GM12878 (cell line): Measurements from ENCODE around the gene SESN3. TPM values are rescaled to one million over a fixed set of nuclear protein-coding genes. Genes with fewer than 3 reads are reported as not detected.

Source experiments
- ATAC-seq: fragments of 200-7000 bp; cut with Tn5 transposase; 3 replicates; pipeline ENCODE4 v1.9.1; 2020; ENCODE audit warnings: mild to moderate bottlenecking, moderate library complexity
- BruUV-seq: library from RNA; stranded (reverse); fragments of 400-500 nt; replicated peaks from 2 replicates; lab custom pipeline; 2021; lab: Mats Ljungman, UMichigan
- CTCF ChIA-PET: fragments of 300-600 bp; sonication (Branson Sonifier 250); formaldehyde crosslinking; extraction: SDS; loops from one replicate; lab custom pipeline; 2021; ENCODE audit warnings: inconsistent platforms; lab: Yijun Ruan, JAX
- POLR2A ChIA-PET: fragments of 350-600 bp; formaldehyde crosslinking; extraction: SDS; loops from one replicate; lab custom pipeline; 2021; ENCODE audit warnings: inconsistent platforms; lab: Charles Lee
- RAD21 ChIA-PET: fragments of 300-600 bp; sonication (Branson Sonifier 250); formaldehyde crosslinking; loops from one replicate; lab custom pipeline; 2023; ENCODE audit warnings: antibody characterized with exemption; ENCODE audit not compliant: unreplicated experiment; lab: Charles Lee
- SMC1A ChIA-PET: fragments of 300-600 bp; sonication (Branson Sonifier 250); formaldehyde crosslinking; loops from one replicate; lab custom pipeline; 2023; ENCODE audit not compliant: unreplicated experiment, uncharacterized antibody; lab: Charles Lee
- DNase-seq: peaks from one replicate; pipeline ENCODE4 v3.0.0-alpha.2; 2011; ENCODE audit warnings: low read depth, low spot score
- FAIRE-seq: peaks from 3 replicates; lab custom pipeline; 2011; peaks lifted over from hg19 to GRCh38; lab: Jason Lieb, UNC
- H2AFZ ChIP-seq: 2 replicates; pipeline ENCODE4 v1.6.0; 2011; ENCODE audit warnings: low read depth, low read length, control low read depth; ENCODE audit not compliant: control insufficient read depth
- H3K27ac ChIP-seq: 2 replicates; pipeline ENCODE4 v1.5.1; 2011; ENCODE audit warnings: control low read depth; ENCODE audit not compliant: control insufficient read depth, insufficient read depth
- H3K27me3 ChIP-seq, 2 experiments: replicated peaks in 1 of 2; 2 replicates each; pipeline versions ENCODE4 v1.6.0 to v1.6.1; 2011; ENCODE audit warnings: low read length in 1 of 2; ENCODE audit not compliant: control insufficient read depth in 2 of 2, insufficient read depth in 2 of 2
- H3K36me3 ChIP-seq, 2 experiments: 2 replicates each; pipeline ENCODE4 v1.5.1; 2011; ENCODE audit warnings: low read length in 1 of 2; ENCODE audit not compliant: control insufficient read depth in 2 of 2, insufficient read depth in 2 of 2
- H3K4me1 ChIP-seq: 2 replicates; pipeline ENCODE4 v1.6.1; 2011; ENCODE audit warnings: mild to moderate bottlenecking, low read length, moderate library complexity, mixed read lengths; ENCODE audit not compliant: control insufficient read depth, insufficient read depth
- H3K4me2 ChIP-seq: 2 replicates; pipeline ENCODE4 v1.6.0; 2011; ENCODE audit warnings: control low read depth; ENCODE audit not compliant: control insufficient read depth, insufficient read depth
- H3K4me3 ChIP-seq: fragments of 200-600 bp; sonication (generic); 2 replicates; pipeline ENCODE4 v1.5.1; 2016
- H3K79me2 ChIP-seq: 2 replicates; pipeline ENCODE4 v1.6.0; 2011; ENCODE audit warnings: low read length; ENCODE audit not compliant: control insufficient read depth, insufficient read depth
- H3K9ac ChIP-seq: 2 replicates; pipeline ENCODE4 v1.8.0; 2011; ENCODE audit warnings: low read length, control low read depth, mixed read lengths; ENCODE audit not compliant: control insufficient read depth, insufficient read depth
- H3K9me3 ChIP-seq: replicated peaks from 3 replicates; pipeline ENCODE4 v1.5.1; 2011; ENCODE audit warnings: mild to moderate bottlenecking, low read length; ENCODE audit not compliant: control insufficient read depth, insufficient read depth
- H4K20me1 ChIP-seq: 2 replicates; pipeline ENCODE4 v1.6.0; 2011; ENCODE audit not compliant: control insufficient read depth, insufficient read depth
- CREB1 ChIP-seq: IDR thresholded peaks from 2 replicates; pipeline ENCODE4 v1.6.1; 2012; ENCODE audit warnings: low read depth, mild to moderate bottlenecking, inconsistent platforms
- EP300 ChIP-seq, 2 experiments: fragments of 150-350 bp in 1 of 2; IDR thresholded peaks; 2 replicates each; pipeline ENCODE4 v1.6.1; 2011 to 2012; ENCODE audit warnings: low read depth in 2 of 2, low read length in 2 of 2, borderline replicate concordance in 1 of 2, improper control_type of control experiment in 1 of 2, inconsistent platforms in 1 of 2; ENCODE audit not compliant: control insufficient read depth in 1 of 2
- ETV6 ChIP-seq, 2 experiments: fragments of 450-650 bp in 1 of 2; IDR thresholded peaks in 1 of 2; conservative IDR thresholded peaks in 1 of 2; 2 replicates each; pipeline ENCODE4 v1.6.1; 2014; ENCODE audit warnings: antibody characterized with exemption in 1 of 2, borderline replicate concordance in 1 of 2, low read depth in 1 of 2, mild to moderate bottlenecking in 1 of 2, moderate library complexity in 1 of 2
- KDM1A ChIP-seq: fragments of 200-600 bp; sonication (generic); IDR thresholded peaks from 2 replicates; pipeline ENCODE4 v1.6.1; 2016; ENCODE audit warnings: borderline replicate concordance
- MLLT1 ChIP-seq: fragments of 450-650 bp; IDR thresholded peaks from 2 replicates; pipeline ENCODE4 v1.6.1; 2016; ENCODE audit warnings: mild to moderate bottlenecking
- NFYB ChIP-seq: IDR thresholded peaks from 2 replicates; pipeline ENCODE4 v1.6.1; 2011; ENCODE audit warnings: low read depth, mild to moderate bottlenecking, low read length, improper control_type of control experiment, moderate library complexity; ENCODE audit not compliant: insufficient read depth
- PAX5 ChIP-seq: IDR thresholded peaks from 2 replicates; pipeline ENCODE4 v1.6.1; 2011; ENCODE audit warnings: low read depth, low read length, borderline replicate concordance
- PAX8 ChIP-seq: fragments of 450-650 bp; IDR thresholded peaks from 2 replicates; pipeline ENCODE4 v1.6.1; 2017; ENCODE audit warnings: mild to moderate bottlenecking, moderate library complexity
- PBX3 ChIP-seq: IDR thresholded peaks from 2 replicates; pipeline ENCODE4 v1.6.1; 2011; ENCODE audit warnings: mild to moderate bottlenecking, low read depth, low read length, moderate library complexity; ENCODE audit not compliant: insufficient replicate concordance
- RELB ChIP-seq: fragments of 450-650 bp; IDR thresholded peaks from 2 replicates; pipeline ENCODE4 v1.6.1; 2017; ENCODE audit warnings: low read depth, mild to moderate bottlenecking, moderate library complexity
- SMAD1 ChIP-seq: fragments of 450-650 bp; IDR thresholded peaks from 2 replicates; pipeline ENCODE4 v1.6.1; 2018; ENCODE audit warnings: mild to moderate bottlenecking, low read depth; ENCODE audit not compliant: partially characterized antibody
- SMAD5 ChIP-seq: IDR thresholded peaks from 2 replicates; pipeline ENCODE4 v1.6.1; 2016; ENCODE audit warnings: antibody characterized with exemption, low read depth
- SREBF2 ChIP-seq: IDR thresholded peaks from 2 replicates; pipeline ENCODE4 v1.6.1; 2012; ENCODE audit warnings: mild to moderate bottlenecking, low read length
- ZBTB11 ChIP-seq: fragments of 450-650 bp; formaldehyde crosslinking; IDR thresholded peaks from 2 replicates; pipeline ENCODE4 v1.5.0; 2022; ENCODE audit warnings: mild to moderate bottlenecking, missing genetic modification characterization
- ZSCAN29 ChIP-seq: fragments of 450-650 bp; IDR thresholded peaks from 2 replicates; pipeline ENCODE4 v1.6.1; 2017; ENCODE audit warnings: mild to moderate bottlenecking, moderate library complexity
- in situ Hi-C: fragments of 300-500 bp; cut with MboI; formaldehyde crosslinking; loops from 9 replicates; pipeline ENCODE4 v1.14.3; 2018; ENCODE audit warnings: mixed read lengths
- intact Hi-C: fragments of 100-400 bp; cut with micrococcal nuclease; formaldehyde crosslinking; loops from one replicate; pipeline ENCODE4 v1.14.2; 2022; ENCODE audit not compliant: unreplicated experiment
- polyA plus RNA-seq, 11 experiments: library from polyadenylated mRNA; depleted of rRNA in 4 of 11; unstranded in 6 of 11; stranded (reverse) in 5 of 11; fragments of >200 nt; fragmentation: Nextera tagmentation in 4 of 11; fragmentation: Illumina TruSeq in 1 of 11; extraction: Ambion mirVana in 4 of 11; extraction: Trizol in 1 of 11; gene quantifications; 1 replicate in 1 of 11; 2 replicates in 10 of 11; pipeline versions ENCODE4 v1.2.1 to v1.2.3, GENCODE V29; 2011 to 2016; ENCODE audit warnings: inconsistent platforms in 2 of 11, missing spikeins in 2 of 11, low read depth in 1 of 11
- total RNA-seq, 4 experiments: library from RNA; depleted of rRNA in 3 of 4; stranded (reverse); fragments of >200 nt in 3 of 4; fragmentation: Illumina TruSeq in 1 of 4; extraction: Trizol in 1 of 4; gene quantifications; 2 replicates each; pipeline versions ENCODE4 v1.2.1 to v1.2.3, GENCODE V29; 2013 to 2021

SESN3 gene
- total and polyA plus RNA-seq, 10 of the 15 experiments (the other 5 are each of a cell fraction or from before 2014, with no cell fraction given): 0.64 to 6.7 (median 3.0) TPM

GRCh38 chr11:95148938-95149337 lies 82.1 kb downstream of the SESN3 start (continued):
- TF ChIP-seq ZBTB11 (CRISPR knock-in tag) (no peak), EP300 (IDR thresholded peaks at IDR 0.05; ENCODE audit: borderline replicate concordance in 1 of 2, control insufficient read depth in 1 of 2, low read depth in 2 of 2, low read length in 2 of 2) (no peak), NFYB (no peak)

- no peak overlapping the region for H3K27ac ChIP-seq
- no peak for FAIRE-seq
- no peaks in the 10 kb centered on the region for H3K79me2 ChIP-seq
- SMC1A ChIA-PET: interaction anchor here (0.7 to 12.5 kb wide), 8 partner anchors 8 to 557 kb away, joined by 3 to 158 read pairs (median 4); partner anchors contain the start of gene SRSF8
- RAD21 ChIA-PET: interaction anchor here (0.9 to 8.4 kb wide), 3 partner anchors 54 to 525 kb away, joined by 4 to 86 read pairs (median 7); partner anchors contain the start of gene ENDOD1
- H3K4me2 ChIP-seq: no peak overlapping the region
- no peak overlapping the region for H3K4me3 ChIP-seq
- no peak overlapping the region for H2AFZ ChIP-seq
- H3K36me3 ChIP-seq: no peaks in the 10 kb centered on the region
- peaks cover 2% of the 10 kb centered on the region; the same call in 1 of the 2 replicates for H3K4me1 ChIP-seq
- CTCF ChIA-PET: interaction anchor here (0.6 to 24.1 kb wide), 7 partner anchors 11 to 566 kb away, joined by 3 to 459 read pairs (median 4); partner anchors contain the start of genes ENDOD1 and SRSF8
- POLR2A ChIA-PET: interaction anchor here (1.0 kb wide), 2 partner anchors 57 to 80 kb away, joined by 4 to 5 read pairs; no protein-coding TSS in a partner anchor
- intact Hi-C loops (no loop called here), in situ Hi-C loops (no loop called here)
- DNase-seq: no peak
- H4K20me1 ChIP-seq: no peaks in the 10 kb centered on the region
- BruUV-seq: no TSS peak
- H3K27me3 ChIP-seq: no peaks in the 10 kb centered on the region
- H3K9ac ChIP-seq: no peak overlapping the region
- H3K9me3 ChIP-seq: no peaks in the 10 kb centered on the region
- ATAC-seq: no peak
- TF ChIP-seq PBX3 (no peak), SMAD5 (no peak), SMAD1 (no peak), RELB (no peak), CREB1 (no peak), ZSCAN29 (no peak), SREBF2 (no peak), ETV6 (conservative IDR thresholded peaks at IDR 0.05 in 1 of 2, IDR thresholded peaks at IDR 0.05 in 1 of 2; ENCODE audit: borderline replicate concordance in 1 of 2, low read depth in 1 of 2) (no peak), MLLT1 (no peak), KDM1A (no peak), PAX5 (no peak), PAX8 (no peak)
These were observed 82.6 kb downstream of the SESN3 start for GRCh38 chr11:95148406-95148805.
